ENCODE measurements around the gene AMELY. TPM values are rescaled to one million over a fixed set of nuclear protein-coding genes. Genes with fewer than 3 reads are reported as not detected.

Gene AMELY
- total and polyA plus RNA-seq, 7 donors = not detected

- Histone ChIP-seq H3K27ac (no peak overlapping the region), H3K4me3 (no peak overlapping the region), H3K27me3 (no peaks in the 10 kb centered on the region), H3K36me3 (no peaks in the 10 kb centered on the region), H3K9me3 (no peaks in the 10 kb centered on the region), H3K4me1 (no peaks in the 10 kb centered on the region)
- intact Hi-C loops (cut with DNase I) = no loop called here
- DNase-seq = no peak
- 85 to 89% methylated on average over 2 of the region's 2 CpGs for WGBS, 2 donors
- TF ChIP-seq, protein P1, sequence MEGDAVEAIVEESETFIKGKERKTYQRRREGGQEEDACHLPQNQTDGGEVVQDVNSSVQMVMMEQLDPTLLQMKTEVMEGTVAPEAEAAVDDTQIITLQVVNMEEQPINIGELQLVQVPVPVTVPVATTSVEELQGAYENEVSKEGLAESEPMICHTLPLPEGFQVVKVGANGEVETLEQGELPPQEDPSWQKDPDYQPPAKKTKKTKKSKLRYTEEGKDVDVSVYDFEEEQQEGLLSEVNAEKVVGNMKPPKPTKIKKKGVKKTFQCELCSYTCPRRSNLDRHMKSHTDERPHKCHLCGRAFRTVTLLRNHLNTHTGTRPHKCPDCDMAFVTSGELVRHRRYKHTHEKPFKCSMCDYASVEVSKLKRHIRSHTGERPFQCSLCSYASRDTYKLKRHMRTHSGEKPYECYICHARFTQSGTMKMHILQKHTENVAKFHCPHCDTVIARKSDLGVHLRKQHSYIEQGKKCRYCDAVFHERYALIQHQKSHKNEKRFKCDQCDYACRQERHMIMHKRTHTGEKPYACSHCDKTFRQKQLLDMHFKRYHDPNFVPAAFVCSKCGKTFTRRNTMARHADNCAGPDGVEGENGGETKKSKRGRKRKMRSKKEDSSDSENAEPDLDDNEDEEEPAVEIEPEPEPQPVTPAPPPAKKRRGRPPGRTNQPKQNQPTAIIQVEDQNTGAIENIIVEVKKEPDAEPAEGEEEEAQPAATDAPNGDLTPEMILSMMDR (IDR thresholded peaks at IDR 0.05) = no peak
These were observed 23.9 kb upstream of the AMELY start for GRCh38 chrY:6935497-6935896.

- Histone ChIP-seq H3K4me3 (no peak overlapping the region), H3K27ac (no peak overlapping the region), H3K4me1 (no peaks in the 10 kb centered on the region), H3K27me3 (no peaks in the 10 kb centered on the region), H3K36me3 (no peaks in the 10 kb centered on the region), H3K9me3 (no peaks in the 10 kb centered on the region)
- DNase-seq = no peak
- TF ChIP-seq POLR2AphosphoS5 (IDR thresholded peaks at IDR 0.05) (no peak), POLR2A (IDR thresholded peaks at IDR 0.05) (no peak), EP300 (IDR thresholded peaks at IDR 0.05) (no peak)
- TF ChIP-seq, protein P1 (IDR thresholded peaks at IDR 0.05) = no peak
- WGBS, 2 donors = 73 to 84% methylated on average over 4 of the region's 4 CpGs
- intact Hi-C loops (cut with DNase I) = no loop called here
These were observed 20.3 kb upstream of the AMELY start for GRCh38 chrY:6931779-6932396.

DNA sequence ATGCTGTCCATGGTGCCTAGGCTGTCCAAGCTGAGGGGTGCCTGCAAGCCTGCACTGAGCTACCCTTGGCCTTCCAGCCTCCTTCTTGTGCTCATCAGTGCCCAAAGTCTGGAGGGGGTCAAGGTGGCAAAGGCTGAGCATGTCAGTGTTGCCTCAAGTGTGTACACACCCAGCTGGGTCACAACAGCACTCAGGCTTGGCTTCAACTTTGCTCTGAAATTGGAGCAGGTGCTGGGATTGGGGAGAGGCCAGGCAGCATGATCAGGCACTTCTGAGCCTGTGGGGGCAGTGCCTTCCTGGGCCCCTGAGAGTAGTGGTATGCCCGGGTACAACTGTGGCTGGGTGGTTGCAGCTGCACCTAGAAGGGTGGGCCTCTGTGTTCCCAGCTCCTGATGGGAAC is 17.7 kb upstream of the AMELY start:
- DNase-seq = no peak
- TF ChIP-seq POLR2A (IDR thresholded peaks at IDR 0.05) = no peak
- TF ChIP-seq POLR2AphosphoS5 (IDR thresholded peaks at IDR 0.05) = no peak
- TF ChIP-seq EP300 (IDR thresholded peaks at IDR 0.05) = no peak
- TF ChIP-seq, protein P1 (IDR thresholded peaks at IDR 0.05) = no peak
- intact Hi-C loops (cut with DNase I) = no loop called here
- H3K36me3 ChIP-seq = no peaks in the 10 kb centered on the region
- no peaks in the 10 kb centered on the region for H3K9me3 ChIP-seq
- H3K27me3 ChIP-seq = no peaks in the 10 kb centered on the region
- no peak overlapping the region for H3K4me3 ChIP-seq
- no peak overlapping the region for H3K27ac ChIP-seq
- WGBS, 2 donors = 46 to 85% methylated on average over 1 of the region's 1 CpG
- no peaks in the 10 kb centered on the region for H3K4me1 ChIP-seq

DNA sequence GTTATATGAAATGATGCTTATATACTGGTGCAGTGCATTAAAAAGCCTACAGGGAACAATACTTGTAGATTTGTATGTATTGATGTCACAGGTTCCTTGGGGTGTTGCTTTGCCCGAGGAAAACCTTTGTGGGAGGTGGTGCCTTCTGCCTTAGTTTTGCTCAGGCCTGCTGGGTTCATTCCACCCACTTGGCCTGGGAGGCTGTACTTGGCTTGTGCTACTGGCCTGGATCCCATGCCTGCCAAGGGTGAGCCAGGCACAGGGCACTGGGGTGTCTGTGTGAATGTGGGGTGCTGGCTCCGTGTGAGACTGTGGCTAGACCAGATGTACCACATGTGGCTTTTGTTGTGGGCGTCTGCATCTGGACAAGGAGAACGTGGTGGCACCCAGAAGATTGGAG is 16.7 kb upstream of the AMELY start:
- Histone ChIP-seq H3K27ac (no peak overlapping the region), H3K4me1 (no peaks in the 10 kb centered on the region), H3K4me3 (no peak overlapping the region), H3K9me3 (no peaks in the 10 kb centered on the region), H3K36me3 (no peaks in the 10 kb centered on the region), H3K27me3 (no peaks in the 10 kb centered on the region)
- intact Hi-C loops (cut with DNase I) = no loop called here
- WGBS, 2 donors = 81 to 84% methylated on average over 4 of the region's 4 CpGs
- TF ChIP-seq EP300 (IDR thresholded peaks at IDR 0.05) = no peak
- no peak for TF ChIP-seq POLR2AphosphoS5 (IDR thresholded peaks at IDR 0.05)
- no peak for TF ChIP-seq POLR2A (IDR thresholded peaks at IDR 0.05)
- TF ChIP-seq, protein P1 (IDR thresholded peaks at IDR 0.05) = no peak
- no peak for DNase-seq

DNA sequence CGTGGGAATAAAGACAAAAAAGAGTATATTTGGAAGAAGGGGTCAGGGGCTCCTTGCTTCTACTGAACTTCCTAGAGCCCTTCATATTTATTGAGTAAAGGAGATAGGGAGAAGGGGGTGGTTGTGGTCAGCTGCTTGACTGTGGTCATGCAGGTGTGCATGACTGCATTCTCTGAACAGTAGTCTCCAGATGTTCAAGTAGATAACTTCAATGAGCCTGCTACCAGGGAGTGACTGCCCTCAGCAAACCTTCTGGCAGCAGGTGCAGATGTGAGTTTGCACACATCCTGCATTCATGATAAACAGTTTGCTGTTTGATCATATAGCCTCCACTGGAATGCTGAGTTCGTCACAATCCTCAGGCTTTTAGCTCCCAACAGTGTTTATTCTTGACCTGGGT is 9.5 kb upstream of the AMELY start:
- no peak overlapping the region for H3K4me3 ChIP-seq
- no peak for DNase-seq
- H3K27ac ChIP-seq = no peak overlapping the region
- intact Hi-C loops (cut with DNase I) = no loop called here
- no peaks in the 10 kb centered on the region for H3K36me3 ChIP-seq
- H3K27me3 ChIP-seq = no peaks in the 10 kb centered on the region
- no peaks in the 10 kb centered on the region for H3K9me3 ChIP-seq
- 87 to 93% methylated on average over 2 of the region's 2 CpGs for WGBS, 2 donors
- no peak for TF ChIP-seq POLR2A (IDR thresholded peaks at IDR 0.05)
- TF ChIP-seq, protein P1 (IDR thresholded peaks at IDR 0.05) = no peak
- no peak for TF ChIP-seq POLR2AphosphoS5 (IDR thresholded peaks at IDR 0.05)
- no peak for TF ChIP-seq EP300 (IDR thresholded peaks at IDR 0.05)
- H3K4me1 ChIP-seq = no peaks in the 10 kb centered on the region

All from sigmoid colon (tissue), 7 donors.